MCF 10A (cell line): ENCODE measurements around the gene IFT122. TPM values are rescaled to one million over a fixed set of nuclear protein-coding genes. Genes with fewer than 3 reads are reported as not detected.

Experiments used
- BruUV-seq: library from RNA; stranded (reverse); fragments of 400-500 nt; replicated peaks from 2 replicates; lab custom pipeline; 2021; lab: Mats Ljungman, UMichigan
- CTCF ChIA-PET: fragments of 300-600 bp; sonication (Branson Sonifier 250); formaldehyde crosslinking; extraction: SDS; loops from one replicate; lab custom pipeline; 2021; ENCODE audit warnings: antibody characterized with exemption, inconsistent platforms; lab: Yijun Ruan, JAX
- POLR2A ChIA-PET: fragments of 300-600, 350-650 bp; sonication (Branson Sonifier 250); formaldehyde crosslinking; extraction: SDS; loops from one replicate; lab custom pipeline; 2020; ENCODE audit warnings: antibody characterized with exemption, inconsistent platforms; lab: Yijun Ruan, JAX
- DNase-seq: peaks from one replicate; pipeline ENCODE4 v3.0.0-alpha.2; 2018; ENCODE audit not compliant: unreplicated experiment
- H3K27ac Mint-ChIP-seq: one replicate; pipeline ENCODE4 v1.8.0; 2022; ENCODE audit warnings: mild to moderate bottlenecking, low read depth, mixed read lengths; ENCODE audit not compliant: unreplicated experiment
- H3K27me3 Mint-ChIP-seq: one replicate; pipeline ENCODE4 v1.8.0; 2022; ENCODE audit warnings: mixed read lengths; ENCODE audit not compliant: insufficient read depth, unreplicated experiment
- H3K36me3 Mint-ChIP-seq: one replicate; pipeline ENCODE4 v1.8.0; 2022; ENCODE audit warnings: mild to moderate bottlenecking, moderate library complexity, mixed read lengths; ENCODE audit not compliant: insufficient read depth, unreplicated experiment
- H3K4me1 Mint-ChIP-seq: one replicate; pipeline ENCODE4 v1.8.0; 2022; ENCODE audit warnings: mixed read lengths; ENCODE audit not compliant: insufficient read depth, unreplicated experiment
- H3K4me3 Mint-ChIP-seq: one replicate; pipeline ENCODE4 v1.8.0; 2022; ENCODE audit warnings: mild to moderate bottlenecking, moderate library complexity, mixed read lengths; ENCODE audit not compliant: unreplicated experiment
- H3K9me3 Mint-ChIP-seq: one replicate; pipeline ENCODE4 v1.8.0; 2022; ENCODE audit warnings: mixed read lengths; ENCODE audit not compliant: unreplicated experiment
- CTCF ChIP-seq: fragments of 200-600 bp; IDR thresholded peaks from one replicate; pipeline ENCODE4 v1.8.0; 2022; ENCODE audit warnings: antibody characterized with exemption, mild to moderate bottlenecking; ENCODE audit not compliant: unreplicated experiment
- intact Hi-C: fragments of 100-400 bp; cut with micrococcal nuclease; formaldehyde crosslinking; loops from 2 replicates; pipeline ENCODE4 v1.14.1; 2022
- total RNA-seq: library from RNA; stranded (reverse); gene quantifications from 2 replicates; pipeline ENCODE4 v1.2.3, GENCODE V29; 2022

Gene IFT122
- total RNA-seq, 1 experiment from 2014 or later = 21.0 TPM

GRCh38 chr3:129402616-129403015, 37.4 kb upstream of the IFT122 start:
- no peak for DNase-seq
- intact Hi-C loops = no loop called here
- peaks cover 10% of the 10 kb centered on the region for H3K36me3 Mint-ChIP-seq
- H3K27ac Mint-ChIP-seq = no peak overlapping the region
- CTCF ChIA-PET = interaction anchor here (0.5 to 3.9 kb wide), 3 partner anchors 7 to 368 kb away, joined by 3 to 17 read pairs (median 5); a partner anchor contains a TSS
- no peak overlapping the region for H3K4me3 Mint-ChIP-seq
- POLR2A ChIA-PET = no interaction called here
- TF ChIP-seq CTCF = no peak
- no TSS peak for BruUV-seq
- H3K4me1 Mint-ChIP-seq = peaks cover 8% of the 10 kb centered on the region
- H3K27me3 Mint-ChIP-seq = no peaks in the 10 kb centered on the region
- no peaks in the 10 kb centered on the region for H3K9me3 Mint-ChIP-seq

GRCh38 chr3:129403450-129403849, 36.6 kb upstream of the IFT122 start:
- H3K9me3 Mint-ChIP-seq = no peaks in the 10 kb centered on the region
- H3K4me3 Mint-ChIP-seq = no peak overlapping the region
- no peak for DNase-seq
- TF ChIP-seq CTCF = no peak
- POLR2A ChIA-PET = no interaction called here
- peaks cover 3% of the 10 kb centered on the region for H3K4me1 Mint-ChIP-seq
- peaks cover 8% of the 10 kb centered on the region for H3K36me3 Mint-ChIP-seq
- no peak overlapping the region for H3K27ac Mint-ChIP-seq
- CTCF ChIA-PET = interaction anchor here (1.0 kb wide), 1 partner anchor 24 kb away, joined by 3 read pairs; no protein-coding TSS in a partner anchor
- no TSS peak for BruUV-seq
- intact Hi-C loops = no loop called here
- H3K27me3 Mint-ChIP-seq = no peaks in the 10 kb centered on the region

- no peak for TF ChIP-seq CTCF
- Mint-ChIP-seq H3K4me1 (no peaks in the 10 kb centered on the region), H3K27me3 (no peaks in the 10 kb centered on the region), H3K4me3 (no peak overlapping the region), H3K36me3 (peaks cover under 1% of the 10 kb centered on the region), H3K9me3 (no peaks in the 10 kb centered on the region), H3K27ac (no peak overlapping the region)
- ChIA-PET CTCF (interaction anchor here (1.0 kb wide), 1 partner anchor 24 kb away, joined by 3 read pairs; no protein-coding TSS in a partner anchor), POLR2A (no interaction called here)
- no TSS peak for BruUV-seq
- intact Hi-C loops = no loop called here
- DNase-seq = no peak
Measured at GRCh38 chr3:129404130-129404529, 35.9 kb upstream of the IFT122 start.

GRCh38 chr3:129404610-129405009, 35.4 kb upstream of the IFT122 start:
- H3K27me3 Mint-ChIP-seq = no peaks in the 10 kb centered on the region
- CTCF ChIA-PET = interaction anchor here (0.7 kb wide), 1 partner anchor 19 kb away, joined by 4 read pairs; no protein-coding TSS in a partner anchor

More at GRCh38 chr3:129404610-129405009, 35.4 kb upstream of the IFT122 start:
- H3K4me3 Mint-ChIP-seq = no peak overlapping the region
- H3K36me3 Mint-ChIP-seq = no peaks in the 10 kb centered on the region
- no peak for DNase-seq
- no peak overlapping the region for H3K27ac Mint-ChIP-seq
- no peaks in the 10 kb centered on the region for H3K4me1 Mint-ChIP-seq
- POLR2A ChIA-PET = no interaction called here
- no peaks in the 10 kb centered on the region for H3K9me3 Mint-ChIP-seq
- no TSS peak for BruUV-seq
- TF ChIP-seq CTCF = no peak
- intact Hi-C loops = no loop called here
